Loucy (cell line): ENCODE results near the gene MARS1.

Source experiments
- CTCF ChIP-seq: fragments of 200-600 bp; sonication (generic); conservative IDR thresholded peaks from 2 replicates; pipeline ENCODE4 v1.5.1; 2014; ENCODE audit warnings: mild to moderate bottlenecking, antibody characterized with exemption, low read length
- EZH2phosphoT487 ChIP-seq: fragments of 200-600 bp; IDR thresholded peaks from 2 replicates; pipeline ENCODE4 v1.6.1; 2018; ENCODE audit warnings: antibody characterized with exemption, mild to moderate bottlenecking, moderate library complexity, borderline replicate concordance

- TF ChIP-seq CTCF (no peak), EZH2phosphoT487 (no peak)
Measured at GRCh38 chr12:57511161-57511560, 23.3 kb downstream of the MARS1 start.
